Esophagus squamous epithelium (tissue), 5 donors: Measurements from ENCODE around the gene MAN2A1. TPM values are rescaled to one million over a fixed set of nuclear protein-coding genes. Genes with fewer than 3 reads are reported as not detected.

Source experiments
- DNase-seq: peaks from one replicate; lab custom pipeline; 2025; lab: John Stamatoyannopoulos, UW
- H3K27ac ChIP-seq, 4 donors: fragments of 200-600 bp; sonication (generic); one replicate each; pipeline ENCODE4 v1.5.1; 2016 to 2019; ENCODE audit warnings: mild to moderate bottlenecking in 1 of 4
- H3K27me3 ChIP-seq, 4 donors: fragments of 200-600 bp; sonication (generic); 1 replicate in 3 of 4; 2 replicates in 1 of 4; pipeline versions ENCODE4 v1.5.1 to v1.6.0; 2017 to 2021; ENCODE audit warnings: antibody characterized with exemption in 1 of 4
- H3K36me3 ChIP-seq, 3 donors: fragments of 200-600 bp; sonication (generic); one replicate each; pipeline ENCODE4 v1.5.1; 2016 to 2019
- H3K4me1 ChIP-seq, 3 donors: fragments of 200-600 bp; sonication (generic); one replicate each; pipeline ENCODE4 v1.5.1; 2017 to 2019
- H3K4me3 ChIP-seq, 4 donors: fragments of 200-600 bp; sonication (generic); 1 replicate in 3 of 4; 2 replicates in 1 of 4; pipeline ENCODE4 v1.5.1; 2016 to 2019; ENCODE audit warnings: mild to moderate bottlenecking in 2 of 4, moderate library complexity in 1 of 4
- H3K9me3 ChIP-seq, 3 donors: fragments of 200-600 bp; sonication (generic); one replicate each; pipeline ENCODE4 v1.5.1; 2016 to 2019
- CTCF ChIP-seq, 6 experiments: fragments of 450-650 bp in 4 of 6; fragments of 200-600 bp in 2 of 6; sonication (generic) in 2 of 6; IDR thresholded peaks; one replicate each; pipeline ENCODE4 v1.5.1; 2016 to 2019; ENCODE audit warnings: antibody characterized with exemption in 6 of 6, mild to moderate bottlenecking in 4 of 6, moderate library complexity in 4 of 6
- POLR2A ChIP-seq, 4 donors: fragments of 450-650 bp; IDR thresholded peaks; one replicate each; pipeline ENCODE4 v1.6.1; 2017; ENCODE audit warnings: antibody characterized with exemption in 4 of 4, mild to moderate bottlenecking in 4 of 4, moderate library complexity in 3 of 4
- WGBS, 2 donors: methylation state at CpG; one replicate each; pipeline ENCODE4 v1.1.5; 2018; 5-methylcytosine and 5-hydroxymethylcytosine counted together
- intact Hi-C: fragments of 100-400 bp; cut with DNase I; formaldehyde crosslinking; loops from one replicate; pipeline ENCODE4 v1.15.0; 2022
- total RNA-seq, 4 donors: library from RNA; depleted of rRNA; stranded (reverse); fragments of >200 nt; gene quantifications; one replicate each; pipeline ENCODE4 v1.1.0, GENCODE V29; 2016
- donor health status: DM: yes; HTN: yes; CAD: no.

The MAN2A1 gene
- total RNA-seq, 4 donors from 2014 or later: 27.4 to 40.1 (median 37.4) TPM

- Histone ChIP-seq H3K4me1 (peaks cover 0 to 15% (median 0%) of the 10 kb centered on the region in 3 donors), H3K36me3 (peaks cover 0 to 83% (median 3%) of the 10 kb centered on the region in 3 donors), H3K9me3 (no peaks in the 10 kb centered on the region), H3K27me3 (no peaks in the 10 kb centered on the region), H3K27ac (no peak overlapping the region), H3K4me3 (no peak overlapping the region)
- no peak for DNase-seq
- intact Hi-C loops: no loop called here
- TF ChIP-seq CTCF (IDR thresholded peaks at IDR 0.05) (no peak), POLR2A (IDR thresholded peaks at IDR 0.05) (no peak)
- WGBS, 2 donors: 74 to 81% methylated on average over 8 of the region's 8 CpGs
Observed at GRCh38 chr5:109857405-109858031, 167.8 kb downstream of the MAN2A1 start.

- Histone ChIP-seq H3K4me3 (no peak overlapping the region), H3K9me3 (no peaks in the 10 kb centered on the region), H3K36me3 (peaks cover 0 to 89% (median 3%) of the 10 kb centered on the region in 3 donors), H3K27me3 (no peaks in the 10 kb centered on the region), H3K4me1 (peaks cover 0 to 15% (median 0%) of the 10 kb centered on the region in 3 donors), H3K27ac (no peak overlapping the region)
- no peak for TF ChIP-seq CTCF (IDR thresholded peaks at IDR 0.05)
- no peak for TF ChIP-seq POLR2A (IDR thresholded peaks at IDR 0.05)
- intact Hi-C loops: no loop called here
- no peak for DNase-seq
Observed at GRCh38 chr5:109859537-109859936, 169.8 kb downstream of the MAN2A1 start.

- H3K4me3 ChIP-seq: no peak overlapping the region
- peaks cover 0 to 93% (median 3%) of the 10 kb centered on the region in 3 donors for H3K36me3 ChIP-seq
- H3K27me3 ChIP-seq: no peaks in the 10 kb centered on the region
- intact Hi-C loops: no loop called here
- peaks cover 0 to 15% (median 0%) of the 10 kb centered on the region in 3 donors for H3K4me1 ChIP-seq
- H3K9me3 ChIP-seq: no peaks in the 10 kb centered on the region
- DNase-seq: no peak
- no peak overlapping the region for H3K27ac ChIP-seq
- WGBS, 2 donors: 94 to 96% methylated on average over 2 of the region's 2 CpGs
- TF ChIP-seq CTCF (IDR thresholded peaks at IDR 0.05) (no peak), POLR2A (IDR thresholded peaks at IDR 0.05) (no peak)
Observed at GRCh38 chr5:109862301-109862700, 172.6 kb downstream of the MAN2A1 start.

- H3K9me3 ChIP-seq: no peaks in the 10 kb centered on the region
Observed at GRCh38 chr5:109863752-109864151, 174.0 kb downstream of the MAN2A1 start.

More at GRCh38 chr5:109863752-109864151, 174.0 kb downstream of the MAN2A1 start:
- 45 to 70% methylated on average over 1 of the region's 1 CpG for WGBS, 2 donors
- intact Hi-C loops: no loop called here
- Histone ChIP-seq H3K4me3 (no peak overlapping the region), H3K36me3 (peaks cover 0 to 90% (median 0%) of the 10 kb centered on the region in 3 donors), H3K27ac (no peak overlapping the region), H3K4me1 (peaks cover 0 to 3% (median 0%) of the 10 kb centered on the region in 3 donors), H3K27me3 (no peaks in the 10 kb centered on the region)
- no peak for DNase-seq
- TF ChIP-seq POLR2A (IDR thresholded peaks at IDR 0.05) (no peak), CTCF (IDR thresholded peaks at IDR 0.05) (no peak)
